ENCODE measurements around the gene TNFRSF19. TPM values are rescaled to one million over a fixed set of nuclear protein-coding genes. Genes with fewer than 3 reads are reported as not detected.
A peak's percentile ranks its signal among the peaks of the same experiment; 100 is the strongest.

Gene TNFRSF19
- total RNA-seq, 1 experiment from 2014 or later = 0.06 TPM

DNA sequence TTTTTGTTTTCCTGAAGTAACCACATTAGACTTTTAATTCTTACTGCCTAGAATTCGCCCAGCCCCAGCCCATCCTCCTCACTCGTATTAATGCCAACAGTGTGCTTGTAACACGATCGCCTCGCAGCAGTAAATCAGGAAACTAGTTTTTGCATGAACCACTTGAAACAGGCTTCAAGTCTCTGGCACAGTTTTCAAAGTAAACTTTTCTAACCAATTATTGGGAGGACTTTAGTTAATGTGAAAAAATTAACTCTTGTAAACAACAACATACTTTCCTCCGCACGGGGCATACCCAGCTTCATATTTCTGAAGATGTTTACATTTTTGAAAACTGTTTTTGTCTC lies 39.2 kb downstream of the TNFRSF19 start:
- peak; percentile 54 for DNase-seq (ENCODE audit: low spot score)
- CTCF ChIA-PET = no interaction called here
- no peak overlapping the region for H3K27ac ChIP-seq (ENCODE audit: low read depth, low read length, poor library complexity, severe bottlenecking)

GRCh38 chr13:23609874-23610576 lies 39.8 kb downstream of the TNFRSF19 start:
- Histone ChIP-seq H3K4me1 (ENCODE audit: insufficient read depth, low read length, poor library complexity, severe bottlenecking) (peaks cover 15% of the 10 kb centered on the region), H3K27ac (ENCODE audit: low read depth, low read length, poor library complexity, severe bottlenecking) (no peak overlapping the region), H3K27me3 (replicated peaks; ENCODE audit: insufficient read depth, low read depth, low read length, poor library complexity) (no peaks in the 10 kb centered on the region), H3K9me3 (ENCODE audit: low read depth, low read length, poor library complexity, severe bottlenecking) (no peaks in the 10 kb centered on the region), H3K36me3 (ENCODE audit: insufficient read depth, low read length, poor library complexity, severe bottlenecking) (no peaks in the 10 kb centered on the region), H3K4me3 (ENCODE audit: low read depth, low read length, poor library complexity, severe bottlenecking) (no peak overlapping the region)
- TF ChIP-seq EZH2 (IDR thresholded peaks at IDR 0.05; ENCODE audit: borderline replicate concordance, low read depth, low read length, poor library complexity, severe bottlenecking) = no peak
- TF ChIP-seq, protein P1, sequence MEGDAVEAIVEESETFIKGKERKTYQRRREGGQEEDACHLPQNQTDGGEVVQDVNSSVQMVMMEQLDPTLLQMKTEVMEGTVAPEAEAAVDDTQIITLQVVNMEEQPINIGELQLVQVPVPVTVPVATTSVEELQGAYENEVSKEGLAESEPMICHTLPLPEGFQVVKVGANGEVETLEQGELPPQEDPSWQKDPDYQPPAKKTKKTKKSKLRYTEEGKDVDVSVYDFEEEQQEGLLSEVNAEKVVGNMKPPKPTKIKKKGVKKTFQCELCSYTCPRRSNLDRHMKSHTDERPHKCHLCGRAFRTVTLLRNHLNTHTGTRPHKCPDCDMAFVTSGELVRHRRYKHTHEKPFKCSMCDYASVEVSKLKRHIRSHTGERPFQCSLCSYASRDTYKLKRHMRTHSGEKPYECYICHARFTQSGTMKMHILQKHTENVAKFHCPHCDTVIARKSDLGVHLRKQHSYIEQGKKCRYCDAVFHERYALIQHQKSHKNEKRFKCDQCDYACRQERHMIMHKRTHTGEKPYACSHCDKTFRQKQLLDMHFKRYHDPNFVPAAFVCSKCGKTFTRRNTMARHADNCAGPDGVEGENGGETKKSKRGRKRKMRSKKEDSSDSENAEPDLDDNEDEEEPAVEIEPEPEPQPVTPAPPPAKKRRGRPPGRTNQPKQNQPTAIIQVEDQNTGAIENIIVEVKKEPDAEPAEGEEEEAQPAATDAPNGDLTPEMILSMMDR (conservative IDR thresholded peaks at IDR 0.05; ENCODE audit: low read depth, low read length) = no peak
- ChIA-PET CTCF (no interaction called here), POLR2A (ENCODE audit: low non-redundant PET) (no interaction called here)
- BruUV-seq (replicated peaks) = no TSS peak
- DNase-seq (ENCODE audit: low spot score) = no peak
- intact Hi-C loops (cut with micrococcal nuclease; ENCODE audit: unreplicated experiment) = no loop called here

More for the DNA sequence above, 39.2 kb downstream of the TNFRSF19 start:
- no peak for TF ChIP-seq EZH2 (IDR thresholded peaks at IDR 0.05; ENCODE audit: borderline replicate concordance, low read depth, low read length, poor library complexity, severe bottlenecking)
- TF ChIP-seq, protein P1 (conservative IDR thresholded peaks at IDR 0.05; ENCODE audit: low read depth, low read length) = no peak
- Histone ChIP-seq H3K36me3 (ENCODE audit: insufficient read depth, low read length, poor library complexity, severe bottlenecking) (no peaks in the 10 kb centered on the region), H3K27me3 (replicated peaks; ENCODE audit: insufficient read depth, low read depth, low read length, poor library complexity) (no peaks in the 10 kb centered on the region), H3K4me3 (ENCODE audit: low read depth, low read length, poor library complexity, severe bottlenecking) (no peak overlapping the region), H3K9me3 (ENCODE audit: low read depth, low read length, poor library complexity, severe bottlenecking) (no peaks in the 10 kb centered on the region), H3K4me1 (ENCODE audit: insufficient read depth, low read length, poor library complexity, severe bottlenecking) (peaks cover 15% of the 10 kb centered on the region)
- intact Hi-C loops (cut with micrococcal nuclease; ENCODE audit: unreplicated experiment) = no loop called here
- BruUV-seq (replicated peaks) = no TSS peak
- POLR2A ChIA-PET (ENCODE audit: low non-redundant PET) = no interaction called here

- ChIA-PET CTCF (no interaction called here), POLR2A (ENCODE audit: low non-redundant PET) (no interaction called here)
- H3K4me3 ChIP-seq (ENCODE audit: low read depth, low read length, poor library complexity, severe bottlenecking) = no peak overlapping the region
- H3K36me3 ChIP-seq (ENCODE audit: insufficient read depth, low read length, poor library complexity, severe bottlenecking) = no peaks in the 10 kb centered on the region
- intact Hi-C loops (cut with micrococcal nuclease; ENCODE audit: unreplicated experiment) = no loop called here
- no peaks in the 10 kb centered on the region for H3K9me3 ChIP-seq (ENCODE audit: low read depth, low read length, poor library complexity, severe bottlenecking)
- no peak overlapping the region for H3K27ac ChIP-seq (ENCODE audit: low read depth, low read length, poor library complexity, severe bottlenecking)
- peaks cover 15% of the 10 kb centered on the region for H3K4me1 ChIP-seq (ENCODE audit: insufficient read depth, low read length, poor library complexity, severe bottlenecking)
- H3K27me3 ChIP-seq (replicated peaks; ENCODE audit: insufficient read depth, low read depth, low read length, poor library complexity) = no peaks in the 10 kb centered on the region
- TF ChIP-seq, protein P1 (conservative IDR thresholded peaks at IDR 0.05; ENCODE audit: low read depth, low read length) = no peak
- no peak for TF ChIP-seq EZH2 (IDR thresholded peaks at IDR 0.05; ENCODE audit: borderline replicate concordance, low read depth, low read length, poor library complexity, severe bottlenecking)
- BruUV-seq (replicated peaks) = no TSS peak
- no peak for DNase-seq (ENCODE audit: low spot score)
Observed at GRCh38 chr13:23610966-23611491, 40.8 kb downstream of the TNFRSF19 start.
